Stimulated activated CD4-positive, alpha-beta T cell treated with anti-CD3 and anti-CD28 coated beads, TNF-alpha, amount 100 ng/mL, for 24 hours (primary cell): ENCODE results near the gene KRTAP12-1.
"Not testable (repeated sequence)": the region's sequence is repeated elsewhere in the genome, so short reads cannot be mapped to it uniquely, and the experiment has no call there.

Experiments used
- DNase-seq, 3 experiments: peaks; one replicate each; pipeline ENCODE4 v3.0.0-alpha.2; 2020; ENCODE audit warnings: low read depth in 3 of 3

Gene KRTAP12-1

GRCh38 chr21:44644878-44645277 lies 37.1 kb downstream of the KRTAP12-1 start:
- DNase-seq = no peak

DNA sequence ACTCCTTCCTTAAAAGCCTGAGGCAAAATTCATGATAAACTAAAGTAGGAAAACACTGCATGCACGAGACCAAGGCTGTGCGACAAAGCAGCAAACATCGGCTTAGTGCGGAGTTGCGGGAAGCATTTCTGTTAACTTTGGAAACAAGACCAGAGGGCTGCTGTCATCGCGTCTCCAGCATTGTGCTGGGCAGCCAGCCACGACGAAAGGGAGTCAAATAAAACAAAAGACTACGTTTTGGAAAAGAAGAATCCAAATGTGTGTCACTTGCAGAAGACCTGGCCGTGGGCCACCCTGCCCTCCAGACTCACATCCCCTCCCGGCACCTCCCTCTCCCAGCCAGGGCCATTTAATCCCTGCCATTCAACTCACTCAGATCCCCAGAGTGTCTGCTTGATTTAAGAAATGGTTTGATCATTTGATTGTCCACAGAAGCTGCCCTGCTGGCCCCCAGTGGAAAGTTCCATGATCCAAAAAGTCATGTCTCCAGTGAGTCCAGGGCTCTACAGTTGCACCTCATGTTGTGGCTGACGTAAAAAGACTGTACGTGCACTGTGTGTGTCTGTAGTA lies 38.1 kb downstream of the KRTAP12-1 start:
- DNase-seq = no peak

DNA sequence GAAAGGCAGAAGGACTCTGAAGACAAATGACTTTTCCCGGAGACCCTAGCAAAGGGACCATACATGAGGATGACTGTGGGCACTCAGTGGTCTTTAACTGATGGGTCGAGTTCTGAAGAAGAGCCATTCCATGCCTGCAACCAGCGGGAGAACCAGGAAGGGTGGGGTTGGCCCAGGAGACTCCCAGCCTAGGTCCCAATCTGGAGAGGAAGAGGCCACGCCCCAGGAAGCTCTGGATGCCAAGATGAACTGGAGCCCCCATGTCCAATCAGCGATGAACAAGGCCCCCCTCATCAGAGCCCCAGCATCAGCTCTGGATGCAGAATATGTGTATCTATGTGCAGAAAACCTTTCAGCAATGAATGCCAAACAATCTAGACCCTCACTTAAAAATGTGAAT lies 41.2 kb downstream of the KRTAP12-1 start:
- DNase-seq = no peak

DNA sequence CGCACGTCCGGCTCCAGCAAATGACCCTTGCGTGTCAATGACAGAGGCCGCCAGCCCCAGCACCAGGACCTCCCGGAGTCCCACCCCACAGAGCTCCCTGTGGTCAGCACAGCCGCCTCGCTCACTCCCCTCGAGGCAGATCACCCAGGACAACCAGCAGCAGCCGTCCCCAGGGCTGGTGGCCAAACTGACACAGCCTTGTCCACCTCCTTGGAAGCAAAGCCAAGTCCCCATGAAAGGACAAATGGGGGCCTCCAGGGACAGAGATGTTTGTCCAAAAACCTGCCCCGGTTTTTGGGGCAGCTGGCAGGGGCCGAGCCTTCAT lies 42.7 kb downstream of the KRTAP12-1 start:
- DNase-seq = no peak

GRCh38 chr21:44638506-44639330 lies 43.2 kb downstream of the KRTAP12-1 start:
- DNase-seq = not testable (repeated sequence)

GRCh38 chr21:44637851-44638348 lies 44.1 kb downstream of the KRTAP12-1 start:
- DNase-seq = not testable (repeated sequence)

GRCh38 chr21:44637018-44637850 lies 44.7 kb downstream of the KRTAP12-1 start, which contains the start of gene KRTAP10-10:
KRTAP10-10 (plus strand) TSS chr21:44637356; CDS start chr21:44637418, 62 bp downstream.
- DNase-seq = no peak

DNA sequence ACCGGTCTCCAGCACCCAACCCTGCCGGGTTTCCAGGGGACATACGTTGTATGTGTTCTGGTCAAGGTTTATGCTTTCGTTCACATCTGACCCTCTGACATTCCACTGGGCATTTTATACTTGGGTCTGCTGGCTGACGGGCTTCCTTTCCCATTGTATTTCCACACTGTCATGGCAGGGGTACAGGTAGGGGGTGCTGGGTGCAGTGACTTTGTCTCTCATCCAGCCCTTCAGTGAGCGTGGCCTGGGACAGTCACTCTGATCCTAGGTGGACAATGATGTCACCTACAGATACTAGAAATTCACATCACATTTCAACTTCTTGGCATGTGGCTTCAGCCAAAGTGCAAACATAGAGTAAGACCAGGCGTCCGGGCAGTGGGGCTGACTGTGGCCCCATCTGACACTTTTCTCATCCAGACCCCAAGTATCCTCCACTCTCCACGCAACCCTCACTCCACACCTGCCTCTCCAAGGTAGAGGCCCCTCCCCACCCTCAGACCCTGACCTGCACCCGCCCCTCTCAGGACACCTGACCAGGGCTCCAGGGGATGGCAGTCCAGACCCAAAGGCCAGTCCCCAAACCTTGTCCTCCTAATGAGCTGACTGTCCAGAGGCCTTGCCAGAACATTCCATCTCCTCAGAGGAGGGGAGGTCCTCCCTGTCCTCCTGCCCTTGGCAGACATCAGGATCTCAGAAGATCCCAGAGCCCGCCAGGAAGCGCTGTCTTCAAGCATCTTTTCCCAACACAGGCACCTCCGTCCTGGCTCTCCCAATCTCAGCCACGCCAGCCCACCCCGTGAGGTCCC lies 45.5 kb downstream of the KRTAP12-1 start:
- no peak for DNase-seq

- DNase-seq = no peak
Measured at GRCh38 chr21:44632067-44632466, 49.9 kb downstream of the KRTAP12-1 start.
